A549 (cell line): ENCODE data around the gene MMS19.

Experiments
- EP300 ChIP-seq, 2 experiments: fragments of >200 bp; sonication (Bioruptor Twin); formaldehyde crosslinking; IDR thresholded peaks; 2 replicates in 1 of 2; 3 replicates in 1 of 2; pipeline ENCODE4 v1.6.1; 2016 to 2017
- HOXA7 ChIP-seq: fragments of 250-450 bp; sonication (Bioruptor Pico); IDR thresholded peaks from 2 replicates; pipeline ENCODE4 v1.5.0; 2020; ENCODE audit warnings: mild to moderate bottlenecking, moderate library complexity
- RAD21 ChIP-seq, 2 experiments: fragments of >200 bp in 1 of 2; sonication (Bioruptor Twin) in 1 of 2; formaldehyde crosslinking in 1 of 2; IDR thresholded peaks in 1 of 2; conservative IDR thresholded peaks in 1 of 2; 2 replicates in 1 of 2; 3 replicates in 1 of 2; pipeline ENCODE4 v1.6.1; 2012 to 2018; ENCODE audit warnings: inconsistent platforms in 1 of 2
- RCOR1 ChIP-seq: fragments of 150-350 bp; IDR thresholded peaks from 2 replicates; pipeline ENCODE4 v1.6.1; 2014; ENCODE audit warnings: antibody characterized with exemption, low read length, low read depth
- SREBF2 ChIP-seq: fragments of 450-650 bp; IDR thresholded peaks from 2 replicates; pipeline ENCODE4 v1.6.1; 2014; ENCODE audit warnings: mild to moderate bottlenecking, moderate library complexity
- TF ChIP-seq, protein P1 (sequence below): fragments of >200 bp; sonication (Bioruptor Twin); formaldehyde crosslinking; IDR thresholded peaks from 3 replicates; pipeline ENCODE4 v1.5.1; 2016

- TF ChIP-seq, protein P1, sequence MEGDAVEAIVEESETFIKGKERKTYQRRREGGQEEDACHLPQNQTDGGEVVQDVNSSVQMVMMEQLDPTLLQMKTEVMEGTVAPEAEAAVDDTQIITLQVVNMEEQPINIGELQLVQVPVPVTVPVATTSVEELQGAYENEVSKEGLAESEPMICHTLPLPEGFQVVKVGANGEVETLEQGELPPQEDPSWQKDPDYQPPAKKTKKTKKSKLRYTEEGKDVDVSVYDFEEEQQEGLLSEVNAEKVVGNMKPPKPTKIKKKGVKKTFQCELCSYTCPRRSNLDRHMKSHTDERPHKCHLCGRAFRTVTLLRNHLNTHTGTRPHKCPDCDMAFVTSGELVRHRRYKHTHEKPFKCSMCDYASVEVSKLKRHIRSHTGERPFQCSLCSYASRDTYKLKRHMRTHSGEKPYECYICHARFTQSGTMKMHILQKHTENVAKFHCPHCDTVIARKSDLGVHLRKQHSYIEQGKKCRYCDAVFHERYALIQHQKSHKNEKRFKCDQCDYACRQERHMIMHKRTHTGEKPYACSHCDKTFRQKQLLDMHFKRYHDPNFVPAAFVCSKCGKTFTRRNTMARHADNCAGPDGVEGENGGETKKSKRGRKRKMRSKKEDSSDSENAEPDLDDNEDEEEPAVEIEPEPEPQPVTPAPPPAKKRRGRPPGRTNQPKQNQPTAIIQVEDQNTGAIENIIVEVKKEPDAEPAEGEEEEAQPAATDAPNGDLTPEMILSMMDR = no peak
- TF ChIP-seq RCOR1 (no peak), RAD21 (conservative IDR thresholded peaks at IDR 0.05 in 1 of 2, IDR thresholded peaks at IDR 0.05 in 1 of 2) (no peak), EP300 (IDR thresholded peaks at IDR 0.05) (no peak), SREBF2 (no peak), HOXA7 (CRISPR knock-in tag) (no peak)
Observed at GRCh38 chr10:97468162-97468561, 30.1 kb downstream of the MMS19 start.
